ENCODE measurements around the gene ATP2B1.

DNA sequence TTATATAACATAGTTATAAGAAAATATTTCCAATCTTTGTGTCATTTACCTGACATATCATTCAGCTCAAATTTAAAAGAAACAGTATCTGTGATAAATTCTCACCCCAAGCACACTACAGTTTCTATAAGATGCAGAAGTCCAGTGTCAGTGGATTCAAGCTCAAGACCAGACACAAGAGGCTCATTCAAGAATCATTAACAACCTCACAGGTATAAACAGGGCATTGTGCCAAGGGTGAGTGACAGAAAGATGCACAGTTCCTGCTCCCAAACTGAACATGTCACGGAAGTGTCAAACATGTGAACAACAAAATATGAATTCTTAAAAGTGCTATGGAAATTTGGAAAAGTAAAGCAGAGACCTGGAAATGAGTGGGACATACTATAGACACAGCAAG lies 12.8 kb downstream of the ATP2B1 start:
- no peak for TF ChIP-seq POLR2A (IDR thresholded peaks at IDR 0.05; ENCODE audit: low read depth, low read length)
- TF ChIP-seq, protein P1, sequence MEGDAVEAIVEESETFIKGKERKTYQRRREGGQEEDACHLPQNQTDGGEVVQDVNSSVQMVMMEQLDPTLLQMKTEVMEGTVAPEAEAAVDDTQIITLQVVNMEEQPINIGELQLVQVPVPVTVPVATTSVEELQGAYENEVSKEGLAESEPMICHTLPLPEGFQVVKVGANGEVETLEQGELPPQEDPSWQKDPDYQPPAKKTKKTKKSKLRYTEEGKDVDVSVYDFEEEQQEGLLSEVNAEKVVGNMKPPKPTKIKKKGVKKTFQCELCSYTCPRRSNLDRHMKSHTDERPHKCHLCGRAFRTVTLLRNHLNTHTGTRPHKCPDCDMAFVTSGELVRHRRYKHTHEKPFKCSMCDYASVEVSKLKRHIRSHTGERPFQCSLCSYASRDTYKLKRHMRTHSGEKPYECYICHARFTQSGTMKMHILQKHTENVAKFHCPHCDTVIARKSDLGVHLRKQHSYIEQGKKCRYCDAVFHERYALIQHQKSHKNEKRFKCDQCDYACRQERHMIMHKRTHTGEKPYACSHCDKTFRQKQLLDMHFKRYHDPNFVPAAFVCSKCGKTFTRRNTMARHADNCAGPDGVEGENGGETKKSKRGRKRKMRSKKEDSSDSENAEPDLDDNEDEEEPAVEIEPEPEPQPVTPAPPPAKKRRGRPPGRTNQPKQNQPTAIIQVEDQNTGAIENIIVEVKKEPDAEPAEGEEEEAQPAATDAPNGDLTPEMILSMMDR (IDR thresholded peaks at IDR 0.05; ENCODE audit: extremely low read depth in 1 of 2, insufficient read depth in 1 of 2, low read depth in 1 of 2, low read length in 2 of 2), result no peak
- TF ChIP-seq EZH2 (IDR thresholded peaks at IDR 0.05; ENCODE audit: borderline replicate concordance, low read depth, low read length, severe bottlenecking), result no peak
- TF ChIP-seq POLR2AphosphoS5 (IDR thresholded peaks at IDR 0.05; ENCODE audit: insufficient read depth, low read depth, low read length), result no peak
- no peak for TF ChIP-seq GATA2 (IDR thresholded peaks at IDR 0.05; ENCODE audit: insufficient read depth, insufficient read length, low read depth, low read length)
- no peak for TF ChIP-seq MYC (IDR thresholded peaks at IDR 0.05; ENCODE audit: low read depth, low read length)
- TF ChIP-seq JUN (IDR thresholded peaks at IDR 0.05; ENCODE audit: borderline replicate concordance, insufficient read depth, insufficient read length, low read depth), result no peak
- TF ChIP-seq, protein P2, sequence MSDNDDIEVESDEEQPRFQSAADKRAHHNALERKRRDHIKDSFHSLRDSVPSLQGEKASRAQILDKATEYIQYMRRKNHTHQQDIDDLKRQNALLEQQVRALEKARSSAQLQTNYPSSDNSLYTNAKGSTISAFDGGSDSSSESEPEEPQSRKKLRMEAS (IDR thresholded peaks at IDR 0.05; ENCODE audit: insufficient read depth, insufficient read length), result no peak

Measured in endothelial cell of umbilical vein (primary cell).